K562 (cell line): ENCODE data around the gene YPEL4. TPM values are rescaled to one million over a fixed set of nuclear protein-coding genes. Genes with fewer than 3 reads are reported as not detected.

Source experiments
- ARID1B ChIP-seq: fragments of 450-650 bp; IDR thresholded peaks from 2 replicates; pipeline ENCODE4 v1.6.1; 2016; ENCODE audit warnings: antibody characterized with exemption, mild to moderate bottlenecking, inconsistent platforms
- ARNT ChIP-seq, 2 experiments: fragments of 450-650 bp; IDR thresholded peaks; 2 replicates each; pipeline ENCODE4 v1.6.1; 2016; ENCODE audit warnings: mild to moderate bottlenecking in 1 of 2
- HMGN3 ChIP-seq: IDR thresholded peaks from 2 replicates; pipeline ENCODE4 v1.6.1; 2011; ENCODE audit warnings: borderline replicate concordance, low read depth, mild to moderate bottlenecking, mixed read lengths, low read length; ENCODE audit not compliant: insufficient read length; ENCODE audit errors: extremely low read depth
- JUN ChIP-seq, 2 experiments: sonication (generic) in 1 of 2; formaldehyde crosslinking in 1 of 2; IDR thresholded peaks; 2 replicates each; pipeline versions ENCODE4 v1.6.1 to v1.8.0; 2012 to 2022; ENCODE audit warnings: borderline replicate concordance in 2 of 2, mild to moderate bottlenecking in 2 of 2, improper control_type of control experiment in 1 of 2, low read depth in 1 of 2, low read length in 1 of 2, missing genetic modification reagents in 1 of 2
- MAZ ChIP-seq, 2 experiments: fragments of 450-650 bp in 1 of 2; sonication (generic) in 1 of 2; formaldehyde crosslinking; IDR thresholded peaks in 1 of 2; conservative IDR thresholded peaks in 1 of 2; 2 replicates each; pipeline versions ENCODE4 v1.4.0 to v1.5.0; 2020; ENCODE audit warnings: mild to moderate bottlenecking in 1 of 2, missing genetic modification reagents in 1 of 2
- MED1 ChIP-seq: sonication (generic); formaldehyde crosslinking; IDR thresholded peaks from 2 replicates; pipeline ENCODE4 v1.8.1; 2023; ENCODE audit warnings: missing genetic modification reagents, borderline replicate concordance
- MEIS2 ChIP-seq: fragments of 450-650 bp; IDR thresholded peaks from 2 replicates; pipeline ENCODE4 v1.6.1; 2014; ENCODE audit warnings: mild to moderate bottlenecking; ENCODE audit not compliant: partially characterized antibody
- POLR2AphosphoS2 ChIP-seq: IDR thresholded peaks from 2 replicates; pipeline ENCODE4 v1.6.1; 2012; ENCODE audit warnings: low read length, improper control_type of control experiment
- STAT5A ChIP-seq: IDR thresholded peaks from 2 replicates; pipeline ENCODE4 v1.6.1; 2012; ENCODE audit warnings: low read length, inconsistent platforms, borderline replicate concordance
- STAT5B ChIP-seq: fragments of 250-450 bp; sonication (Bioruptor Pico); IDR thresholded peaks from 2 replicates; pipeline ENCODE4 v1.8.0; 2021; ENCODE audit warnings: mild to moderate bottlenecking, inconsistent platforms
- TAF1 ChIP-seq: IDR thresholded peaks from 2 replicates; pipeline ENCODE4 v1.6.1; 2011; ENCODE audit warnings: mild to moderate bottlenecking, low read length, moderate library complexity; ENCODE audit not compliant: insufficient read depth, control insufficient read depth, severe bottlenecking; ENCODE audit errors: extremely low read depth
- TRIM28 ChIP-seq: fragments of 450-650 bp; IDR thresholded peaks from 2 replicates; pipeline ENCODE4 v1.6.1; 2017
- XRCC4 ChIP-seq: IDR thresholded peaks from one replicate; pipeline ENCODE4 v1.6.1; 2011; ENCODE audit not compliant: insufficient read depth, insufficient read length; ENCODE audit errors: extremely low read depth
- ZBED1 ChIP-seq: IDR thresholded peaks from 2 replicates; pipeline ENCODE4 v1.6.1; 2014
- ZFP36 ChIP-seq: fragments of 150-350 bp; IDR thresholded peaks from 2 replicates; pipeline ENCODE4 v1.6.1; 2018; ENCODE audit warnings: low read length, low read depth; ENCODE audit not compliant: partially characterized antibody
- ZNF263 ChIP-seq: sonication (generic); formaldehyde crosslinking; IDR thresholded peaks from 2 replicates; pipeline ENCODE4 v1.8.0; 2022; ENCODE audit warnings: mild to moderate bottlenecking, missing genetic modification reagents, borderline replicate concordance
- ZNF695 ChIP-seq: fragments of 450-650 bp; formaldehyde crosslinking; IDR thresholded peaks from 2 replicates; pipeline ENCODE4 v1.4.0; 2020; ENCODE audit warnings: mild to moderate bottlenecking, moderate library complexity
- polyA plus RNA-seq, 8 experiments: library from polyadenylated mRNA; depleted of rRNA in 4 of 8; stranded (reverse) in 5 of 8; unstranded in 3 of 8; fragments of >200 nt; fragmentation: Nextera tagmentation in 2 of 8; fragmentation: Illumina TruSeq in 1 of 8; extraction: Ambion mirVana in 2 of 8; extraction: Trizol in 1 of 8; gene quantifications; 2 replicates each; pipeline versions ENCODE4 v1.2.1 to v1.2.3, GENCODE V29; 2011 to 2014; ENCODE audit warnings: inconsistent platforms in 1 of 8, missing spikeins in 1 of 8
- total RNA-seq, 7 experiments: library from RNA; depleted of rRNA in 6 of 7; stranded (reverse); fragments of >200 nt in 6 of 7; fragmentation: Illumina TruSeq in 2 of 7; extraction: Trizol in 2 of 7; gene quantifications; 2 replicates each; pipeline versions ENCODE4 v1.2.1 to v1.2.3, GENCODE V29; 2011 to 2021; ENCODE audit warnings: low replicate concordance in 1 of 7
- TF ChIP-seq, protein P1 (sequence below): sonication (generic); formaldehyde crosslinking; IDR thresholded peaks from 2 replicates; pipeline ENCODE4 v1.8.0; 2022; ENCODE audit warnings: mild to moderate bottlenecking, missing genetic modification reagents
- TF ChIP-seq, protein P2 (sequence below), 2 experiments: fragments of 450-650 bp in 1 of 2; sonication (generic) in 1 of 2; formaldehyde crosslinking in 1 of 2; IDR thresholded peaks in 1 of 2; conservative IDR thresholded peaks in 1 of 2; 2 replicates each; pipeline versions ENCODE4 v1.6.1 to v1.8.1; 2016 to 2023; ENCODE audit warnings: mild to moderate bottlenecking in 2 of 2, moderate library complexity in 2 of 2, inconsistent platforms in 1 of 2, missing genetic modification reagents in 1 of 2
- TF ChIP-seq, protein P3 (sequence below), 3 experiments: fragments of 200-800 bp in 1 of 3; fragments of 250-450 bp in 1 of 3; fragments of 450-650 bp in 1 of 3; sonication (Bioruptor Pico) in 1 of 3; sonication (Bioruptor generic) in 1 of 3; formaldehyde crosslinking in 1 of 3; IDR thresholded peaks; 2 replicates each; pipeline versions ENCODE4 v1.6.1 to v1.8.0; 2016 to 2022; ENCODE audit warnings: mild to moderate bottlenecking in 2 of 3, missing genetic modification characterization in 2 of 3, missing compliant biosample characterization in 1 of 3, moderate library complexity in 1 of 3

YPEL4 gene
- total and polyA plus RNA-seq, 9 of the 15 experiments (the other 6 are each of a cell fraction or from before 2014, with no cell fraction given), result 0.07 to 1.4 (median 0.40) TPM; not detected in 2

DNA sequence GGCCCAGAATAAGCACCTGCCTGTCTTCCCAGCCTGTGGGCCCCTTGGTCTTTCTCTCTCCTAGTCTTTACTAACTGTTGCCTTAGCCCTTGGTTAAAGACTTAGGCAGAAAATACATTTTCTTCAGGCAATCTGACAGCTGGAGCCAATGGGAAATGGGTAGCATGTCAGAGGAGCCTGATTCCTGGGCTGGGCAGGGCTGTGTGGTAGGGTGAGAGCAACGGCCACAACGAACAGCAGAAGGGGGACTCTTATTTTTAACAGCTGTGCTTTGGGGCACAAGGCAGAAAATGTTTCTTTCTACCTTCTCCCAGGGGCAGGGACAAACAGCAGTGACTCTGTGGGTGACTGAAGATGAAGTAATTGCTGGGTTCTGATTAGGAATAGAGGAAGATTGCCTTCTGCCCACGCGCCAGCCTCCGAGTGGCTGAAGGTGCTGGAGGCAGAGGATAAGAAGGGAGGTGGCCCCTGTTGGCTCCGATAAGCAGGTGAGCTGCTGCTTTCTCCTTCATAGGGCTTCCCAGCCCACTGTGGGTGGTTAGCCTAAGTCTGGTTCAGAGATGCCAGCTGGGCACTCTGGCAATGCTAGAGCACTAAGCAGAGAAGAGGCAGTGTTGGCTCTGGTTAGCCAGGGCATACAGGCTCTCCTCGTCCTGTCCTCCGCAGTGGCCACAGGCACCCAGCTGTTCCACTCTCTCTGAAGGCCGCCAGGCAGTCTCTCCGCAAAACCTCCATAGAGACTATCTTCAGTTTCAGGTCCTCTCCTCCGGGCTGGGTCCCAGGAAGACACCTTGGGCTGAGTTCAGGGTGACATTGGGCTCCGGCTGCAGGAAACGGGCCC lies 1.5 kb downstream of the YPEL4 start (continued):
- TF ChIP-seq, protein P1, sequence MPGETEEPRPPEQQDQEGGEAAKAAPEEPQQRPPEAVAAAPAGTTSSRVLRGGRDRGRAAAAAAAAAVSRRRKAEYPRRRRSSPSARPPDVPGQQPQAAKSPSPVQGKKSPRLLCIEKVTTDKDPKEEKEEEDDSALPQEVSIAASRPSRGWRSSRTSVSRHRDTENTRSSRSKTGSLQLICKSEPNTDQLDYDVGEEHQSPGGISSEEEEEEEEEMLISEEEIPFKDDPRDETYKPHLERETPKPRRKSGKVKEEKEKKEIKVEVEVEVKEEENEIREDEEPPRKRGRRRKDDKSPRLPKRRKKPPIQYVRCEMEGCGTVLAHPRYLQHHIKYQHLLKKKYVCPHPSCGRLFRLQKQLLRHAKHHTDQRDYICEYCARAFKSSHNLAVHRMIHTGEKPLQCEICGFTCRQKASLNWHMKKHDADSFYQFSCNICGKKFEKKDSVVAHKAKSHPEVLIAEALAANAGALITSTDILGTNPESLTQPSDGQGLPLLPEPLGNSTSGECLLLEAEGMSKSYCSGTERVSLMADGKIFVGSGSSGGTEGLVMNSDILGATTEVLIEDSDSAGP (CRISPR knock-in tag), result no peak
- TF ChIP-seq ZFP36, result peak; percentile 9
- no peak for TF ChIP-seq ZNF695 (CRISPR knock-in tag)
- TF ChIP-seq ZNF263 (CRISPR knock-in tag), result peak; percentile 17; the same call in 1 of the 2 replicates
- TF ChIP-seq TRIM28, result no peak
- TF ChIP-seq MEIS2, result peak; percentile 19
- TF ChIP-seq, protein P2, sequence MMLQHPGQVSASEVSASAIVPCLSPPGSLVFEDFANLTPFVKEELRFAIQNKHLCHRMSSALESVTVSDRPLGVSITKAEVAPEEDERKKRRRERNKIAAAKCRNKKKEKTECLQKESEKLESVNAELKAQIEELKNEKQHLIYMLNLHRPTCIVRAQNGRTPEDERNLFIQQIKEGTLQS (IDR thresholded peaks at IDR 0.05), result peak; percentile 57
- TF ChIP-seq, protein P2 (CRISPR knock-in tag; conservative IDR thresholded peaks at IDR 0.05), result no peak
- peak; percentile 97 for TF ChIP-seq STAT5A
- TF ChIP-seq HMGN3, result peak; percentile 73
- peak; percentile 98 for TF ChIP-seq ARID1B
- TF ChIP-seq ARNT (IDR thresholded peaks at IDR 0.05), result peak; percentile 82 to 93; a peak in 3 of 4 replicates
- TF ChIP-seq POLR2AphosphoS2, result no peak
- TF ChIP-seq STAT5B (CRISPR knock-in tag), result no peak
- TF ChIP-seq, protein P3, sequence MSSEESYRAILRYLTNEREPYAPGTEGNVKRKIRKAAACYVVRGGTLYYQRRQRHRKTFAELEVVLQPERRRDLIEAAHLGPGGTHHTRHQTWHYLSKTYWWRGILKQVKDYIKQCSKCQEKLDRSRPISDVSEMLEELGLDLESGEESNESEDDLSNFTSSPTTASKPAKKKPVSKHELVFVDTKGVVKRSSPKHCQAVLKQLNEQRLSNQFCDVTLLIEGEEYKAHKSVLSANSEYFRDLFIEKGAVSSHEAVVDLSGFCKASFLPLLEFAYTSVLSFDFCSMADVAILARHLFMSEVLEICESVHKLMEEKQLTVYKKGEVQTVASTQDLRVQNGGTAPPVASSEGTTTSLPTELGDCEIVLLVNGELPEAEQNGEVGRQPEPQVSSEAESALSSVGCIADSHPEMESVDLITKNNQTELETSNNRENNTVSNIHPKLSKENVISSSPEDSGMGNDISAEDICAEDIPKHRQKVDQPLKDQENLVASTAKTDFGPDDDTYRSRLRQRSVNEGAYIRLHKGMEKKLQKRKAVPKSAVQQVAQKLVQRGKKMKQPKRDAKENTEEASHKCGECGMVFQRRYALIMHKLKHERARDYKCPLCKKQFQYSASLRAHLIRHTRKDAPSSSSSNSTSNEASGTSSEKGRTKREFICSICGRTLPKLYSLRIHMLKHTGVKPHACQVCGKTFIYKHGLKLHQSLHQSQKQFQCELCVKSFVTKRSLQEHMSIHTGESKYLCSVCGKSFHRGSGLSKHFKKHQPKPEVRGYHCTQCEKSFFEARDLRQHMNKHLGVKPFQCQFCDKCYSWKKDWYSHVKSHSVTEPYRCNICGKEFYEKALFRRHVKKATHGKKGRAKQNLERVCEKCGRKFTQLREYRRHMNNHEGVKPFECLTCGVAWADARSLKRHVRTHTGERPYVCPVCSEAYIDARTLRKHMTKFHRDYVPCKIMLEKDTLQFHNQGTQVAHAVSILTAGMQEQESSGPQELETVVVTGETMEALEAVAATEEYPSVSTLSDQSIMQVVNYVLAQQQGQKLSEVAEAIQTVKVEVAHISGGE (CRISPR knock-in tag; IDR thresholded peaks at IDR 0.05), result peak in 1 of 3 experiments; percentile 76; a peak in 2 of 6 replicates
- peak; percentile 46; the same call in 1 of the 2 replicates for TF ChIP-seq JUN (IDR thresholded peaks at IDR 0.05; ENCODE audit: borderline replicate concordance, low read depth, low read length)
- no peak for TF ChIP-seq JUN (CRISPR knock-in tag; IDR thresholded peaks at IDR 0.05; ENCODE audit: borderline replicate concordance)
- peak; percentile 40 for TF ChIP-seq TAF1
- TF ChIP-seq ZBED1, result peak; percentile 96
- TF ChIP-seq MED1 (CRISPR knock-in tag), result no peak
- TF ChIP-seq XRCC4, result no peak
- peak; percentile 43 to 59; a peak in 1 of 4 replicates for TF ChIP-seq MAZ (CRISPR knock-in tag; conservative IDR thresholded peaks at IDR 0.05 in 1 of 2, IDR thresholded peaks at IDR 0.05 in 1 of 2)
